Fibroblast of the conjunctiva (primary cell): ENCODE measurements around the gene DEDD2.
"Not testable (repeated sequence)": the region's sequence is repeated elsewhere in the genome, so short reads cannot be mapped to it uniquely, and the experiment has no call there.

Experiments
- DNase-seq: peaks from one replicate; pipeline ENCODE4 v3.0.0-alpha.2; 2010; ENCODE audit warnings: low read depth

The DEDD2 gene, protein sequence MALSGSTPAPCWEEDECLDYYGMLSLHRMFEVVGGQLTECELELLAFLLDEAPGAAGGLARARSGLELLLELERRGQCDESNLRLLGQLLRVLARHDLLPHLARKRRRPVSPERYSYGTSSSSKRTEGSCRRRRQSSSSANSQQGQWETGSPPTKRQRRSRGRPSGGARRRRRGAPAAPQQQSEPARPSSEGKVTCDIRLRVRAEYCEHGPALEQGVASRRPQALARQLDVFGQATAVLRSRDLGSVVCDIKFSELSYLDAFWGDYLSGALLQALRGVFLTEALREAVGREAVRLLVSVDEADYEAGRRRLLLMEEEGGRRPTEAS

DNA sequence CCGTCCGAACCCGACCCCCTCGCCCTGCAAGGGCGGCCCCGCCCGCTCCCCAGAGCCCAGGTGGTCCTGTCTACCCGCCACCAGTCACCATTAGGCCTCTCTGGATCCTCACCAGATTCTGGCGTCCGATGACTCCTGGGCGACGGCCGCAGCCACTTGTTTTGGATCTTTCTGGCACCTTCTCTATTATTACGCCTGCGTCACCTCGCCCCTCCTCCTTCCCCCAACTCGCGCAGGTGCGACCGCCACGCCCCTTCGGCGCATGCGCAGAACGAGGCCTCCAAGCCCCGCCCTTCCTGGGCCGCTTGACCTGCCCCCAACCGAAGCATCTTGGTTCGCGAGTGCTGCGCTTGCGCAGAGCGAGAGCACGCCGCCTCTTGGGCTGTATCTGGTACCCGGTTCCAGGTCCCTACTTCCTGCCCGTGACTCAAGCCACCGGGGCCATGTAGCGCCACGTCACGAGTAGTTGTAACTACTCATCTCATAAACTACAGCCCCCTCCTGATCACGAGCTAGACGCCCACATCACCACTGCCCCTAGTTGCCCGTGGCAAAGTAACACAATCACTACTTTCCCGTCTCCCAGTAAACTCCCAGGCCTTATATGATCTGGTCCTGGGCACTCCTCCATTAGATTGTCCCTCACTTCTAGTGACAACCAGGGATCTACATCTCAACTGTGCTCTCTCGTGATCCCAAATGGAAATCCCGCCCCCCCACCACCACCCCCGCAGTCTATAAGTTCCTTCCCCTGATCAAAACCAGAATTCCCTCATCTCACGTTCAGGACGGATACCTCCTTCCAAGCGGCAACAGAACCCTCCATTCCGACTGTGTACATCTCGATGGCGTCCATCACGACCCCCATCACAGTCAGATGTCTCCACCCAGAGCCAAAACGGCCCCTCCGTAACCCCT, at the start of gene DEDD2:
TSS of gene DEDD2 (minus strand) at position 158 of the 918 bp plus-strand sequence. CDS start 670 bp downstream, outside the sequence.
- peak; percentile 95 for DNase-seq

GRCh38 chr19:42266928-42267603, 49.6 kb upstream of the DEDD2 start:
- DNase-seq: not testable (repeated sequence)

DNA sequence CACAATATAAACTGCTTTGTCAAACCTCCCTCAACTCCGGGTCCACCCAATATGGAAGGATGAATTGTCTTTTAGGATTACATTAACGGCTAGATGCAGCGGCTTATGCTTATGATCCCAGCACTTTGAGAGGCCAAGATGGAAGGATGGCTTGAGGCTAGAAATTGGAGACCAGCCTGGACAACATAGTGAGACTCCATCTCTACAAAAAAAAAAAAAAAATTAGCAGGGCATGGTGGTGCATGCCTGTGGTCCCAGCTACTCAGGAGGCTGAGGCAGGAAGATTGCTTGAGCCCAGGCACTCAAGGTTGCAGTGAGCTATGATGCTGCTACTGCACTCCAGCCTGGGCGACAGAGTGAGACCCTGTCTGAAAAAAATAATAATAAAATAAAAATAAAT, 48.6 kb upstream of the DEDD2 start:
- DNase-seq: not testable (repeated sequence)

- DNase-seq: no peak
Observed at GRCh38 chr19:42261763-42262162, 44.3 kb upstream of the DEDD2 start.

DNA sequence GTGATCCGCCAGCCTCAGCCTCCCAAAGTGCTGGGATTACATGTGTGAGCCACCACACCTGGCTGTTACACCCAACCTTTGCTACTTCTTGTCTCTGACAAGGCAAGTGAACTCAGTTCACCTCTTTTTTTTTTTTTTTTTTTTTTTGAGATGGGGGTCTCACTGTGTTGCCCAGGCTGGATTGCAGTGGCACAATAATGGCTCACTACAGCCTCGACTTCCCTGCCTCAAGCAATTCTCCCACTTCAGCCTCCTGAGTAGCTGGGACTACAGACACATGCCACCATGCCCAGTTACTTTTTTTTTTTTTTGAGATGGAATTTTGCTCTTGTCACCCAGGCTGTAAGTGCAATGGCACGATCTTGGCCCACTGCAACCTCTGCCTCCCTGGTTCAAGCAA, 40.4 kb upstream of the DEDD2 start:
- not testable (repeated sequence) for DNase-seq

GRCh38 chr19:42255766-42256745, 38.6 kb upstream of the DEDD2 start:
- no peak for DNase-seq

DNA sequence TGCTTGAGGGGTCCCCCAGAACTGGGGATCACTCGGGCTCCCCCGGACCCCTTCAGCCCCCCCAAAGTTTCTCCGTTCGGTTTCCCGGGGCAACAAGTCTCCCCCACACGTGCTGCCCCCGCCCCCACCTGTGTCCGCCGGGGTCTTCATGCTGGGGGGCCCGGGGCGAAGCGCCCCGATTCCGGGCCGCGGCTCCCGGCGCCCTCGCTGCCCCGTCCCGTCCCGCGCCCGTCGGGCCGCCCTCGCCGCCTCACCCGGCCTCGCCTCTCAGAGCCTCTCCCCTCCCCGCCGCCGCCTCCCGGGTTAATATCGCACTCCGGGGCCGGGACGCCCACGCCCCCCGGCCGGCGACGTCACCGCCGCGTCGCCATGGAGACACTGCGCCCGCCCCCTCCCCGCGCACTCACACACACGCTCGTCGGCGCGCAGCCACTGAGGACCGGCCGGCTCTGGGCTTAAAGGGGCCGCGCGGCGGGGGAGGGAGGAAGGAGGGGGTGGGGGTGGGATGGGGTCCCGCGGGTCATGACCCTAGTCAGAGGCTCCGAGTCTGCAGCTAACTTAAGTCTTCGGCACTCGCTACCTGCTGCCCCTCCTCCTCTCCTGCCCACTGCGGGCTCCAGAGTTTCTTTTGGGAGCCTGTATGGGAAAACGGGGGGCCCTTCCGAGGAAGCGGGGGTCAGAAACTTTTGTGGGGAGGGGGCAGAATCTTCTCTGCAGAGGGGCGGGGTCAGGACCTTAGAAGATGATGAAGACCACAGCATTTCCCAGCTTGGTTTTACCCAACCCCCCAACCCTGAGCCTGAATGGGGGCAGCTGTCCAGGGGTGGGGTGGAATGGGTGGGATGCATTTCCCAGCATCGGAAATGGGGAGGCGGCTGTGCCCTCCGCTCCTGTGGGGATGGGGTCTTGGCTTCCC, 37.6 kb upstream of the DEDD2 start, which contains the start of gene ERF:
TSS of gene ERF (minus strand) at position 279 of the 916 bp plus-strand sequence. CDS start at position 150, 129 bp downstream.
- DNase-seq: peak; percentile 75

- DNase-seq: no peak
Observed at GRCh38 chr19:42254089-42254849, 36.8 kb upstream of the DEDD2 start.

DNA sequence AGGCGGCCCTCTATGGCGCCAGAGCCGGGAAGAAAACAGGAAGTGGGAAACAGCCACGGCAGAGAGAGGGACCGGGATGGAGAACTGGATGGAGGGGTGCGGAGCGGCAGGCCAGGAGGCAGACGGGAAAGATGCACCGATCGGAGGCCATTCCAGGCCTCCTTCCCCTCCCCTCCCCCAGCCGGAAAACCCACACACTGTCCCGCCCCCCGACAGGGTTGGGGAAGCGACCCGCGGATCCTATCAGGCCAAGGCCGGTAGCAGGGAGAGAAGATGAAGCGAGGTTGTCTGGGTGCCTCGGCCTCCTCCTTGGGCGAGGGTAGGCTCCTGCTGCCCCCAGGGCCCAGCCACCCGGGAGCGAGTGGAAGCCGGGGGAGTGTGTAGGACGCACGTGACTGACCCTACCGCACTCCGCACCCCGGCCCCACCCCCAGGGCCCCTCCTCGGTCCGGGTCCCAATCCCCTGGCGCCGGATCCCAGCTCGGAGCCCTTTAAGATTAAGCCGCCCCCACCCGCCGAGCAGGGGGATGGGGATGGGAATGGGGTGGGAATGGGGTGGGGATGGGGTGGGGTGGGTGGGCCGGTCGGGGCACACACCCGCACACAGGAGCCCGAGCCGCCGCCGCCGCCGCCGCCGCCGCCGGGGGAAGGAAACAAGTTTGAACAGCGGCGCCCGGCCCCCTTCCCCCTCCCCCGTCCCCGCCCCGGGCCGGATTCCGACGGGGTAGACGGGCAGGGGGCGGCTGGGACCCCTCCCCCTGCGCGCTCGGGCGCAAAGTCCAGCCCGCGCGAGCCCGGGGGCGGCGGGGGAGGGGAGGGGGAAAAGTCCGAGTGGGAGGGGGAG, 36.0 kb upstream of the DEDD2 start:
- no peak for DNase-seq

DNA sequence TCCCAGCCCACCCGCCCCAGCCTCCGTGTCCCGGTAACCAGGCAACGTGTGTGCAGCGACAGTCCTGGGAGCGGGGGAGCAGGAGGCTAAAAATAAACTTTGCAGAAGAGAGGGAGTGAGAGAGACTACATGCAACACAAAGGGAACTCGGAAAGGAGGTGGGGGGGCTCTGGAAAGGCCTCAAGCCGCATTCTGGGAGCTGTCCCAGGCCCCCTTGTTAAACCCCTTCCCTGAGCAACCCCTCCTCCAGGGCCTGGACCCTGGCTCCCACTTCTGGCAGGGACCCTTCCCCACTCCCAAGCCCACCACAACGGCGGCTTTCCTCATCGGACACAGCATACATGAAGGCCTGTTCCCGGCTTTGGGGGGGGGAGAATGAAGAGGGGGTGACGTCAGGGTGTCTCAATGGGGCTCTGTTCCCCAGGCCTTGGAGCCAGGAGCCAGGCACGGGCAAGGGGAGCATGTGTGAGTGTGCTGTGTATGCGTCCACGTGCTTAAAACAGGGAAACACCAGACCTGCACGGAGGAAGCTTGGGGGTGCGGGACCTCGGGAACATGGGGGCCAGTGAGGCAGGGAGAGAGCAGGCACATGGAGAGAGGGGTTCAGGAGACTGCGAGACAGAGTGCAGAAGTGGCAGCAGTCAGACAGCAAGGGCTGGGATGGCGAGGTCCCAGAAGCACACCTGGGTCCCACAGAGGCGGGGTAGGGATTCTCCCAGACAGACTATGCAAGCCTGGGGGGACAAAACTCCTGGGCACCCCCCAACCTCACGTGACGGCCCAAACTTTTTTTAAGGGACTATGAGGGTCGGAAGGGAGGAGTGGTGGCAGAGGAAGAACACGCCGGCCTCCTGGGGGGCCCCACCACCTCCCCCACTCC, 35.1 kb upstream of the DEDD2 start:
- no peak for DNase-seq

GRCh38 chr19:42251572-42252358, 34.3 kb upstream of the DEDD2 start:
- DNase-seq: no peak

GRCh38 chr19:42250666-42251531, 33.4 kb upstream of the DEDD2 start:
- no peak for DNase-seq

- no peak for DNase-seq
Observed at GRCh38 chr19:42250183-42250665, 32.7 kb upstream of the DEDD2 start.

- no peak for DNase-seq
Observed at GRCh38 chr19:42249769-42250168, 32.3 kb upstream of the DEDD2 start.

DNA sequence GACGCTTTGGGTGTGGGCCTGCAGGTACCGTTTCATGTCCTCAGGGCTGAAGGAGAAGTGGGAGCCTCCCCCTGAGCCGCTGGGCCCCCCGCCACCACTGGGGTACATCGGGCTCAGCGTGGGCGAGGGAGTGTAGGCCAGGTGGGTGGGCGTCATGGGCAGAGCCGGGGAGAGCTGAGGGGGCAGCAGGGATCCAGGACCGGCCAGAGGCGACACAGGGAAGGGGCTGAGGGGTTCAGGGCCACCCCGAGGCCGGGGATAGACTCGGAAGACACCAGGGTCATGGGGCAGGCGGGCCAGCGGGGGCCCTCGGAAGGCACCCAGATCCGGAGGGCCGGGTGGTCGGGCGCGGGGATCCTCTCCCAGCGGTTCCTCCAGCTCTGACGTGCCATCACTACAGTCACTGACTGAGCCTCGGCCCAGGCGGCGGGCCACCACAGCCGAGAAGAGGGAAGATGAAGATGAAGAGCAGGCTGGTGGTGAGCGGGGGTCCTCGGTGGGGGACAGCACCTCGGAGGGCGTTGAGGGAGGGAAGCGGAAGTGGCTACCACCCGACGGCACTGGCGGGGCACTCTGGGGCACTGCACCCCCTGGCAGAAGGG, 31.8 kb upstream of the DEDD2 start:
- DNase-seq: no peak
